ENCODE measurements around the gene TOM1L1. TPM values are rescaled to one million over a fixed set of nuclear protein-coding genes. Genes with fewer than 3 reads are reported as not detected.

TOM1L1 gene
- total RNA-seq, 1 experiment from 2014 or later = 44.6 TPM

DNA sequence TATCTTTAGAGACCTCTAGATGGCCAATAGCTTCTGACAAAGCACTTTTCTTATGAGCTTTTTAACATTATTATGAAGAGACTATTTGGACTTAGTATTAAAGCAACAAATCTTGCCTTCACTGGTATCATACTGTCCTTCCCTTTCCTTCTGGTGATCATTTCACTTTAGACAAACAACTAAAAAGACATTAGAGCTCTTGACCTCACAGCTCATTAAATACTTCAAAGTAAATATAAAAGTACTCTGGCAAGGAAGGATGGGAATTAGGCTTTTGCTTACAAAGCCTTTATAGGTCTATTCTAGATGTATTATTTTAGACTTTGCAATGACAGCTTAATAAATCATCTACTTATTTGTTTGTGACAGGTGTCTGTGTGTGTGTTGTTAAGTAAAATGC is 79.0 kb downstream of the TOM1L1 start:
- no peak overlapping the region for H2AFZ ChIP-seq (ENCODE audit: low read length)
- no peaks in the 10 kb centered on the region for H3K4me1 Mint-ChIP-seq
- no peak overlapping the region for H2BK12ac ChIP-seq (ENCODE audit: insufficient read length, low read depth, low read length)
- H3K9me3 Mint-ChIP-seq = peaks cover 19 to 26% of the 10 kb centered on the region in 2 experiments
- H3K27me3 Mint-ChIP-seq (ENCODE audit: low read depth) = no peaks in the 10 kb centered on the region
- H3K23me2 ChIP-seq (ENCODE audit: insufficient read length, low read depth, low read length, poor library complexity, severe bottlenecking) = no peaks in the 10 kb centered on the region
- H3K18ac ChIP-seq (ENCODE audit: insufficient read length, low read depth, low read length) = no peak overlapping the region
- H2BK5ac ChIP-seq (ENCODE audit: insufficient read length, low read length) = no peak overlapping the region
- no peak overlapping the region for H3K14ac ChIP-seq (ENCODE audit: insufficient read depth, low read length)
- no peak overlapping the region for H3K27ac Mint-ChIP-seq
- no peak overlapping the region for H3K9ac ChIP-seq (ENCODE audit: extremely low read depth, insufficient read length, low read length)
- no peak overlapping the region for H3K4ac ChIP-seq (ENCODE audit: low read depth, low read length)
- no peak overlapping the region for H4K91ac ChIP-seq (ENCODE audit: insufficient read length, low read depth, low read length)
- no peaks in the 10 kb centered on the region for H3K79me1 ChIP-seq (ENCODE audit: insufficient read depth, low read depth, low read length, poor library complexity, severe bottlenecking)
- no peak overlapping the region for H4K8ac ChIP-seq (replicated peaks; ENCODE audit: insufficient read length, low read depth, low read length)
- H3K23ac ChIP-seq (ENCODE audit: insufficient read length, low read depth, low read length) = no peak overlapping the region
- DNase-seq = no peak
- no peak overlapping the region for H2BK15ac ChIP-seq (ENCODE audit: low read depth, low read length)
- no peak overlapping the region for H4K5ac ChIP-seq (ENCODE audit: insufficient read length, low read depth, low read length)
- no peaks in the 10 kb centered on the region; the same call in 1 of the 2 replicates for H3K79me2 ChIP-seq (ENCODE audit: insufficient read depth, low read length)
- H2AK5ac ChIP-seq (ENCODE audit: insufficient read length, low read length) = no peak overlapping the region
- H3K27ac ChIP-seq (ENCODE audit: insufficient read length, low read depth, low read length) = no peak overlapping the region
- H2BK20ac ChIP-seq (ENCODE audit: low read depth, low read length, poor library complexity, severe bottlenecking) = no peak overlapping the region
- H3T11ph ChIP-seq (ENCODE audit: low read length) = no peak overlapping the region
- no peak overlapping the region for H3K56ac ChIP-seq (ENCODE audit: insufficient read length, low read depth, low read length)
- no peak overlapping the region for H3K4me2 ChIP-seq (ENCODE audit: insufficient read depth, insufficient read length, low read length)
- no peak overlapping the region for H3K4me3 Mint-ChIP-seq
- H4K20me1 ChIP-seq (ENCODE audit: control insufficient read depth, insufficient read depth, insufficient read length) = no peaks in the 10 kb centered on the region
- peaks cover 19 to 38% (median 19%) of the 10 kb centered on the region in 3 experiments for H3K36me3 Mint-ChIP-seq (ENCODE audit: insufficient read depth in 1 of 3, low read depth in 3 of 3)
- TF ChIP-seq, protein P1, sequence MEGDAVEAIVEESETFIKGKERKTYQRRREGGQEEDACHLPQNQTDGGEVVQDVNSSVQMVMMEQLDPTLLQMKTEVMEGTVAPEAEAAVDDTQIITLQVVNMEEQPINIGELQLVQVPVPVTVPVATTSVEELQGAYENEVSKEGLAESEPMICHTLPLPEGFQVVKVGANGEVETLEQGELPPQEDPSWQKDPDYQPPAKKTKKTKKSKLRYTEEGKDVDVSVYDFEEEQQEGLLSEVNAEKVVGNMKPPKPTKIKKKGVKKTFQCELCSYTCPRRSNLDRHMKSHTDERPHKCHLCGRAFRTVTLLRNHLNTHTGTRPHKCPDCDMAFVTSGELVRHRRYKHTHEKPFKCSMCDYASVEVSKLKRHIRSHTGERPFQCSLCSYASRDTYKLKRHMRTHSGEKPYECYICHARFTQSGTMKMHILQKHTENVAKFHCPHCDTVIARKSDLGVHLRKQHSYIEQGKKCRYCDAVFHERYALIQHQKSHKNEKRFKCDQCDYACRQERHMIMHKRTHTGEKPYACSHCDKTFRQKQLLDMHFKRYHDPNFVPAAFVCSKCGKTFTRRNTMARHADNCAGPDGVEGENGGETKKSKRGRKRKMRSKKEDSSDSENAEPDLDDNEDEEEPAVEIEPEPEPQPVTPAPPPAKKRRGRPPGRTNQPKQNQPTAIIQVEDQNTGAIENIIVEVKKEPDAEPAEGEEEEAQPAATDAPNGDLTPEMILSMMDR (conservative IDR thresholded peaks at IDR 0.05) = no peak
- no peak overlapping the region for H2BK120ac ChIP-seq (ENCODE audit: low read depth, low read length, poor library complexity, severe bottlenecking)
- peaks cover 7% of the 10 kb centered on the region for H3K9me3 ChIP-seq (ENCODE audit: control insufficient read depth, low read depth, low read length)
- H3K27me3 ChIP-seq (ENCODE audit: insufficient read depth, low read length) = no peaks in the 10 kb centered on the region
- H3K4me1 ChIP-seq (ENCODE audit: insufficient read depth, low read length) = no peaks in the 10 kb centered on the region
